Erythroblast (primary cell): ENCODE measurements around the gene FBXW9.

ENCODE experiments used
- GATA1 ChIP-seq: IDR thresholded peaks from 2 replicates; pipeline ENCODE4 v1.6.1; 2011; ENCODE audit warnings: low read depth, mild to moderate bottlenecking, control low read depth, low read length, moderate library complexity
- POLR2A ChIP-seq: IDR thresholded peaks from 2 replicates; pipeline ENCODE4 v1.6.1; 2011; ENCODE audit warnings: mild to moderate bottlenecking, low read length

DNA sequence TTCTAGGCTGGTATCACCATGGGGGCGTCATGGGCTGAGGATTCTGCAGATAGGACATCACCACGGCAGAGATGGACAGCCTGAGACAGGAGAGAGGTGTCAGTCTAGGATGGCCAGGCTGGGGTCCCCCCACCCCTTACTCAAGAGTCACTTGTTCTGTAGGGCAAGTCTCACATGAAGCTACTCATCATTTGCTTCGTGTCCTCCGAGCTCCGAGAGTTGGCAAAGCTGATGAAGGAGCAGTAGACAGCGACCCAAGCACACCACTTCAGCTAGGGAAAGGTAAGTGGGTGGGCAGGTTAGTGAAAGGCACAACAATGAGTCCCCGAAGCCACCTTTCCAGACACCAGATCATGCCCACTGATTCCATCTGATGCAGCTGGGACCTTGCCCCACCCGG is 28.1 kb downstream of the FBXW9 start:
- no peak for TF ChIP-seq POLR2A
- no peak for TF ChIP-seq GATA1
